Ascending aorta (tissue), 2 donors: ENCODE results near the gene RPTOR. TPM values are rescaled to one million over a fixed set of nuclear protein-coding genes. Genes with fewer than 3 reads are reported as not detected.

ENCODE experiments used
- DNase-seq, 2 donors: peaks; one replicate each; pipeline ENCODE4 v3.0.0-alpha.2; 2019; ENCODE audit warnings: low spot score in 2 of 2
- H3K27ac ChIP-seq, 2 donors: fragments of 200-600 bp; sonication (generic); one replicate each; pipeline ENCODE4 v1.5.1; 2016 to 2017; ENCODE audit warnings: mild to moderate bottlenecking in 1 of 2
- H3K27me3 ChIP-seq: fragments of 200-600 bp; sonication (generic); one replicate; pipeline ENCODE4 v1.5.1; 2017
- H3K36me3 ChIP-seq, 2 donors: fragments of 200-600 bp; sonication (generic); one replicate each; pipeline ENCODE4 v1.5.1; 2016
- H3K4me1 ChIP-seq, 2 donors: fragments of 200-600 bp; sonication (generic); one replicate each; pipeline ENCODE4 v1.5.1; 2016 to 2017; ENCODE audit warnings: mild to moderate bottlenecking in 1 of 2
- H3K4me3 ChIP-seq, 2 donors: fragments of 200-600 bp; sonication (generic); one replicate each; pipeline ENCODE4 v1.5.1; 2016 to 2017; ENCODE audit warnings: mild to moderate bottlenecking in 1 of 2
- H3K9me3 ChIP-seq, 2 donors: fragments of 200-600 bp; sonication (generic); one replicate each; pipeline ENCODE4 v1.5.1; 2016
- intact Hi-C: fragments of 100-400 bp; cut with DNase I; formaldehyde crosslinking; loops from one replicate; pipeline ENCODE4 v1.15.1; 2023
- total RNA-seq: library from RNA; depleted of rRNA; stranded (reverse); fragments of >200 nt; gene quantifications from one replicate; pipeline ENCODE4 v1.1.0, GENCODE V29; 2016
- TF ChIP-seq, protein P1 (sequence below), 3 experiments: fragments of 200-600 bp in 2 of 3; fragments of 450-650 bp in 1 of 3; sonication (generic) in 2 of 3; IDR thresholded peaks; one replicate each; pipeline ENCODE4 v1.5.1; 2016 to 2019; ENCODE audit warnings: antibody characterized with exemption in 3 of 3, mild to moderate bottlenecking in 1 of 3, moderate library complexity in 1 of 3

The RPTOR gene
- total RNA-seq, 1 donor from 2014 or later: 36.1 TPM

DNA sequence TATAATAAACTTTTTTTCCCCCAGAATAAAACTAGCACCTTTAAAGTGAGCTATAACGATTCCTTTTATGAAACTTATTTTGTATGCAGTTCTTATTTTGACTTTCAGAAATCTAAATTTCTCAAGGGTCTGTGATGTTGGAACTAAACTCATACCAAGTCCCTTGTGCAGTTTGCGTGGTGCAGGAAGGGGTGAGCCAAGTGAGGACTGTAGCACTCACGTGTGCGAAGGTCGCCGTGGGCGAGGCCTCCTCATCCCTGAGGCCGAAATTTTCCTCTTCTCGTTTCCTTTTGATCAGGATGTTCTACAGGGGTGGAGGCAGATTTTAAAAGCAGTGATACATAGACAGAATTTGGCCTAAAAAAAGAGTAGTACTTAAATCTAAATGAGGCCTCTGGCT lies 73.7 kb downstream of the RPTOR start:
- Histone ChIP-seq H3K36me3 (no peaks in the 10 kb centered on the region), H3K27me3 (no peaks in the 10 kb centered on the region), H3K4me1 (no peaks in the 10 kb centered on the region), H3K4me3 (no peak overlapping the region), H3K27ac (no peak overlapping the region), H3K9me3 (no peaks in the 10 kb centered on the region)
- TF ChIP-seq, protein P1, sequence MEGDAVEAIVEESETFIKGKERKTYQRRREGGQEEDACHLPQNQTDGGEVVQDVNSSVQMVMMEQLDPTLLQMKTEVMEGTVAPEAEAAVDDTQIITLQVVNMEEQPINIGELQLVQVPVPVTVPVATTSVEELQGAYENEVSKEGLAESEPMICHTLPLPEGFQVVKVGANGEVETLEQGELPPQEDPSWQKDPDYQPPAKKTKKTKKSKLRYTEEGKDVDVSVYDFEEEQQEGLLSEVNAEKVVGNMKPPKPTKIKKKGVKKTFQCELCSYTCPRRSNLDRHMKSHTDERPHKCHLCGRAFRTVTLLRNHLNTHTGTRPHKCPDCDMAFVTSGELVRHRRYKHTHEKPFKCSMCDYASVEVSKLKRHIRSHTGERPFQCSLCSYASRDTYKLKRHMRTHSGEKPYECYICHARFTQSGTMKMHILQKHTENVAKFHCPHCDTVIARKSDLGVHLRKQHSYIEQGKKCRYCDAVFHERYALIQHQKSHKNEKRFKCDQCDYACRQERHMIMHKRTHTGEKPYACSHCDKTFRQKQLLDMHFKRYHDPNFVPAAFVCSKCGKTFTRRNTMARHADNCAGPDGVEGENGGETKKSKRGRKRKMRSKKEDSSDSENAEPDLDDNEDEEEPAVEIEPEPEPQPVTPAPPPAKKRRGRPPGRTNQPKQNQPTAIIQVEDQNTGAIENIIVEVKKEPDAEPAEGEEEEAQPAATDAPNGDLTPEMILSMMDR (IDR thresholded peaks at IDR 0.05): no peak
- intact Hi-C loops: no loop called here
- DNase-seq: no peak

DNA sequence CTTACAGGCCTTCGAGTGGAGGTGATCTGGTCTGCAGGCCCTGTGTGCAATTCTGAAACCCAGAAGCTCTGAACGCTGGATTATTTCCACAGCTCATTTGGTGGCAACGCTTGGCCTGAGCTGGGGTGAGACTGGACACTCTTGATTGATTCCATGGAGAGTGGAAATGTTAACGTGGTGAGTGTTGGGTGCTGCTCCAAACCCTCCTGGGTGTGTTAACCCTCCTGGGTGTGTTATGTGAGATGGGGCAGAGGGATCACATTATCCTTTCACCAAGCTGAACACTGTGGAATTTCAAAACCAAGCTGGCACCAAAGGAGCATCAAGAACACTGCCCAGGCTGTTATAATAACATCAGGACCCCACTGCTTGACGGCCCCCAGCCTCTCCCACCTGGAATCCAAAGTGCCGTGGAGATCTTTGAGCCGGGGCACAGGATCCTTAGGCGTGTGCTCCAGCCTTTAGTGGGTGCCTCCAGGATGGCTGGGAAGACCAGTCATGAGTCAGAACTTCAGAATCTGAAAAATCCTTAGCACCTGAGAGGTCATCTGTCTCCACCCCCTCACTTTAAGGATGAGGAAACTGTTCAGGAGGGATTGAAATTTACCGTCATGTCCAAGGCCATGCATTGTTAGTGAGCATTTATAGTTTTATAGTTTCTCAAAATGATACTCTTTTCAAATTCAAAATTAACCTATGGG lies 75.0 kb downstream of the RPTOR start:
- no peak overlapping the region for H3K27ac ChIP-seq
- H3K36me3 ChIP-seq: no peaks in the 10 kb centered on the region
- H3K4me3 ChIP-seq: no peak overlapping the region
- intact Hi-C loops: no loop called here
- H3K4me1 ChIP-seq: no peaks in the 10 kb centered on the region
- TF ChIP-seq, protein P1 (IDR thresholded peaks at IDR 0.05): no peak
- H3K9me3 ChIP-seq: no peaks in the 10 kb centered on the region
- H3K27me3 ChIP-seq: no peaks in the 10 kb centered on the region
- DNase-seq: no peak

DNA sequence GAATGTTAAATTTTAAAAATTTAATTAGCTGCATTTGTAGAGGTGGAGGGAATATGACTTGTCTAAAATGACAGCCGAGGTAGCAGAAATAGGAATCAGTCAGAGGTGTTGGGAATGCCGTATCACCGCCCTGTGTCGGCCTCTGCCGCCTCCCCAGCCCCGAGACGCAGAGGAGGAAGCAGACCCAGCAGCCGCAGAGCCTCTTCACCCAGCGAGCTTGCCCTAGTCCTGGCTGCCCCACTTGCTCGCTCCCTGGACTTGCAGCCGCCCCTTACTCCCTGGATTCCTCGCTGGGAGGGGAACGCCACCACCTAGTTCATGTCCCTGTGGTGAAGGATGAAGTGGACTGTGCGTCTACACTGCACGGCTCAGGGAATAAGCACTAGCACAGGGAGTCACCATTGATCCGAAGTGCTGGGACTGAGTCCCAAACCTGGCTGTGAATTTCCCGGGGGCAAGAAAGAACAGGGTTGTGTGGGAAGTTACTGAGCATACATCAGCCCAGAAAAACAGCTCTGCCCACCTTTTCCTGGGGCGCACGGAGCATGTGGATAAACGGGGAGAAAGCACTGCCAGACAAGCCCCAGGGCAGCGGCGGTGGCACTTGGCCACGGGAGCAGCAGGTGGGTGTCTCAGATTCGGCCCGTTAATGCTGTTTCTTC lies 76.8 kb downstream of the RPTOR start:
- Histone ChIP-seq H3K27ac (no peak overlapping the region), H3K36me3 (peaks cover 0 to 5% of the 10 kb centered on the region in 2 donors), H3K4me1 (no peaks in the 10 kb centered on the region), H3K9me3 (no peaks in the 10 kb centered on the region), H3K27me3 (no peaks in the 10 kb centered on the region), H3K4me3 (no peak overlapping the region)
- intact Hi-C loops: no loop called here
- DNase-seq: no peak
- TF ChIP-seq, protein P1 (IDR thresholded peaks at IDR 0.05): no peak

DNA sequence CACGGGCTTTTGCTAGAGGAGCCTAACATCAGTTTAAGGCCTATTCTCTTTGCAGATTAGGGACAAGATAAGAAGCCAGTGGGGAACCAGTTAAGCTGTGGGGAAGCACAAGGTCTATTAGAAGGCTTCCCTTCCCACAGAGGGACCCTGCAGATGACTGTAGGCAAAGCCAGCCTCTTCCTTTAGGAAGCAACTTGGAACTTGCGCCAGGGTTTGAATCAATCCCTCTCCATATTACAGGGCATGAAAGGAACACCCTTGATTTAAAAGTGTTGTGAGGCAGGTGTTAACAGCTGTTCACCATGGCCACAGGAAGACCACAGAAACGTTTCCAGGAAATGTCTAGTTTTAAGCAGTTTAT lies 77.3 kb downstream of the RPTOR start:
- DNase-seq: no peak
- TF ChIP-seq, protein P1 (IDR thresholded peaks at IDR 0.05): no peak
- H3K27ac ChIP-seq: no peak overlapping the region
- intact Hi-C loops: no loop called here
- H3K4me1 ChIP-seq: no peaks in the 10 kb centered on the region
- no peaks in the 10 kb centered on the region for H3K9me3 ChIP-seq
- H3K4me3 ChIP-seq: no peak overlapping the region
- H3K27me3 ChIP-seq: no peaks in the 10 kb centered on the region
- H3K36me3 ChIP-seq: peaks cover 0 to 5% of the 10 kb centered on the region in 2 donors

DNA sequence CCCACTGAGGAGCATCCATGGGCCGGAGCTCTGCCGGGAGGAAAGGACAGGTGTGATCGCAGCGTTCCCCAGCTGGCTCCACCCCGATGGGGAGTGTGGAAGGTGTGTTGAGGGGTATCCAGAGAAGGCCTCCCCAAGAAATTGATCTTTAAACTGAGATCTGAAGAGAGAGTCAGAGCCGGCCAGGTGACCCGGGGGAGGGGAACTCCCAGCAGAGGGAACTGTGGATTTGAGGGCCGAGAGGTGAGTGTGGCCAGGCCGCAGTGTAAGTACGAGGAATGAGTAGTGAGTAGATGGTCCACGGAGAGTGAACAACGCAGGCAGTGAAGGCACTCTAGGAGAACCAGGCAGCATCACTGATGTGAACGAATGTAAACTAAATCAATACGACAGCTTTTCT lies 80.2 kb downstream of the RPTOR start:
- TF ChIP-seq, protein P1 (IDR thresholded peaks at IDR 0.05): no peak
- H3K4me3 ChIP-seq: no peak overlapping the region
- no peak for DNase-seq
- H3K27ac ChIP-seq: no peak overlapping the region
- no peaks in the 10 kb centered on the region for H3K9me3 ChIP-seq
- H3K27me3 ChIP-seq: no peaks in the 10 kb centered on the region
- H3K36me3 ChIP-seq: peaks cover 0 to 5% of the 10 kb centered on the region in 2 donors
- H3K4me1 ChIP-seq: no peaks in the 10 kb centered on the region
- intact Hi-C loops: no loop called here
